GM23338 (cell line): Measurements from ENCODE around the gene ARL2BP. TPM values are rescaled to one million over a fixed set of nuclear protein-coding genes. Genes with fewer than 3 reads are reported as not detected.

ENCODE experiments used
- ATAC-seq: fragments of 200-7000 bp; cut with Tn5 transposase; 3 replicates; pipeline ENCODE4 v1.9.1; 2020
- DNase-seq: peaks from one replicate; pipeline ENCODE4 v3.0.0-alpha.2; 2015; ENCODE audit warnings: low spot score
- H2AFZ ChIP-seq: fragments of 200-600 bp; sonication (generic); 2 replicates; pipeline ENCODE4 v1.8.0; 2016; ENCODE audit warnings: antibody characterized with exemption, mild to moderate bottlenecking, moderate library complexity
- H3F3A ChIP-seq: fragments of 200-600 bp; sonication (generic); replicated peaks from 2 replicates; pipeline ENCODE4 v1.8.0; 2017; ENCODE audit warnings: antibody characterized with exemption, mixed run types, low read depth
- H3K27ac ChIP-seq: fragments of 200-600 bp; sonication (generic); 2 replicates; pipeline ENCODE4 v1.6.1; 2016; ENCODE audit warnings: low read depth
- H3K27me3 ChIP-seq: fragments of 200-600 bp; sonication (generic); 2 replicates; pipeline ENCODE4 v1.8.0; 2016; ENCODE audit warnings: mild to moderate bottlenecking, mixed run types, moderate library complexity; ENCODE audit not compliant: insufficient read depth
- H3K36me3 ChIP-seq: fragments of 200-600 bp; sonication (generic); 2 replicates; pipeline ENCODE4 v1.8.0; 2016; ENCODE audit warnings: mild to moderate bottlenecking; ENCODE audit not compliant: insufficient read depth
- H3K4me1 ChIP-seq: fragments of 200-600 bp; sonication (generic); 2 replicates; pipeline ENCODE4 v1.8.0; 2016; ENCODE audit warnings: mild to moderate bottlenecking, moderate library complexity; ENCODE audit not compliant: insufficient read depth
- H3K4me2 ChIP-seq: fragments of 200-600 bp; sonication (generic); 2 replicates; pipeline ENCODE4 v1.7.1; 2017; ENCODE audit warnings: mixed run types
- H3K4me3 ChIP-seq: fragments of 200-600 bp; sonication (generic); 2 replicates; pipeline ENCODE4 v1.6.1; 2016; ENCODE audit warnings: mixed run types
- H3K79me2 ChIP-seq: fragments of 200-600 bp; sonication (generic); replicated peaks from 2 replicates; pipeline ENCODE4 v1.8.0; 2017; ENCODE audit warnings: mild to moderate bottlenecking; ENCODE audit not compliant: insufficient read depth
- H3K9me2 ChIP-seq: fragments of 200-600 bp; sonication (generic); 2 replicates; pipeline ENCODE4 v1.8.0; 2017; ENCODE audit not compliant: insufficient read depth
- H4K20me1 ChIP-seq: fragments of 200-600 bp; sonication (generic); replicated peaks from 2 replicates; pipeline ENCODE4 v1.8.0; 2017; ENCODE audit warnings: mild to moderate bottlenecking; ENCODE audit not compliant: insufficient read depth
- H3K27ac Mint-ChIP-seq: 2 replicates; pipeline ENCODE4 v1.8.0; 2020; ENCODE audit warnings: inconsistent platforms, mild to moderate bottlenecking, moderate library complexity, mixed read lengths
- H3K27me3 Mint-ChIP-seq: 3 replicates; pipeline ENCODE4 v1.8.0; 2022; ENCODE audit warnings: low read depth, mild to moderate bottlenecking, moderate library complexity, mixed read lengths, inconsistent platforms; ENCODE audit not compliant: insufficient read depth, poor library complexity
- H3K36me3 Mint-ChIP-seq: 3 replicates; pipeline ENCODE4 v1.8.0; 2021; ENCODE audit warnings: low read depth, mild to moderate bottlenecking, inconsistent platforms, moderate library complexity, mixed read lengths
- H3K4me1 Mint-ChIP-seq: 3 replicates; pipeline ENCODE4 v1.8.0; 2020; ENCODE audit warnings: mild to moderate bottlenecking, inconsistent platforms, mixed read lengths
- H3K4me3 Mint-ChIP-seq: 3 replicates; pipeline ENCODE4 v1.8.0; 2021; ENCODE audit warnings: moderate library complexity, mild to moderate bottlenecking, inconsistent platforms, mixed read lengths
- H3K9me3 Mint-ChIP-seq: 3 replicates; pipeline ENCODE4 v1.8.0; 2020; ENCODE audit warnings: moderate library complexity, mild to moderate bottlenecking, inconsistent platforms, mixed read lengths
- CREB1 ChIP-seq: fragments of 250-450 bp; sonication (Bioruptor Pico); IDR thresholded peaks from 2 replicates; pipeline ENCODE4 v1.5.0; 2020; ENCODE audit warnings: low read depth, mild to moderate bottlenecking, moderate library complexity
- EZH2 ChIP-seq: fragments of 200-600 bp; sonication (generic); IDR thresholded peaks from one replicate; pipeline ENCODE4 v1.8.0; 2017; ENCODE audit warnings: antibody characterized with exemption, mild to moderate bottlenecking, low read depth; ENCODE audit not compliant: unreplicated experiment
- EZH2phosphoT487 ChIP-seq: fragments of 200-600 bp; sonication (generic); IDR thresholded peaks from one replicate; pipeline ENCODE4 v1.8.1; 2018; ENCODE audit warnings: antibody characterized with exemption; ENCODE audit not compliant: unreplicated experiment
- JUNB ChIP-seq: IDR thresholded peaks from one replicate; pipeline ENCODE4 v1.6.1; 2016; ENCODE audit warnings: antibody characterized with exemption; ENCODE audit not compliant: unreplicated experiment
- NANOG ChIP-seq: IDR thresholded peaks from 2 replicates; pipeline ENCODE4 v1.6.1; 2016; ENCODE audit warnings: antibody characterized with exemption, borderline replicate concordance
- POLR2AphosphoS5 ChIP-seq: IDR thresholded peaks from 2 replicates; pipeline ENCODE4 v1.6.1; 2016; ENCODE audit warnings: antibody characterized with exemption, low read depth
- STAT1 ChIP-seq: IDR thresholded peaks from one replicate; pipeline ENCODE4 v1.6.1; 2016; ENCODE audit warnings: antibody characterized with exemption; ENCODE audit not compliant: unreplicated experiment
- ZNF114 ChIP-seq: fragments of 250-450 bp; sonication (Bioruptor Pico); IDR thresholded peaks from 2 replicates; pipeline ENCODE4 v1.5.0; 2020; ENCODE audit warnings: mild to moderate bottlenecking, moderate library complexity
- ZNF331 ChIP-seq: fragments of 250-450 bp; sonication (Bioruptor Pico); IDR thresholded peaks from 2 replicates; pipeline ENCODE4 v1.5.0; 2020; ENCODE audit warnings: low read depth, mild to moderate bottlenecking, moderate library complexity
- polyA plus RNA-seq: library from polyadenylated mRNA; unstranded; fragments of >200 nt; fragmentation: Nextera tagmentation; extraction: Ambion mirVana; gene quantifications from 2 replicates; pipeline ENCODE4 v1.2.1, GENCODE V29; 2016
- total RNA-seq: library from RNA; depleted of rRNA; stranded (reverse); fragments of >200 nt; shearing (Covaris generic); gene quantifications from 2 replicates; pipeline ENCODE4 v1.2.3, GENCODE V29; 2014
- TF ChIP-seq, protein P1 (sequence below), 2 experiments: fragments of 200-600 bp in 1 of 2; sonication (generic) in 1 of 2; conservative IDR thresholded peaks; 2 replicates each; pipeline versions ENCODE4 v1.5.1 to v1.6.1; 2016 to 2017; ENCODE audit warnings: antibody characterized with exemption in 2 of 2, low read depth in 2 of 2, mild to moderate bottlenecking in 2 of 2, moderate library complexity in 1 of 2
- TF ChIP-seq, protein P2 (sequence below): IDR thresholded peaks from 2 replicates; pipeline ENCODE4 v1.6.1; 2016; ENCODE audit warnings: antibody characterized with exemption
- TF ChIP-seq, protein P3 (sequence below): IDR thresholded peaks from one replicate; pipeline ENCODE4 v1.6.1; 2018; ENCODE audit warnings: antibody characterized with exemption; ENCODE audit not compliant: unreplicated experiment
- TF ChIP-seq, protein P4 (sequence below): fragments of 250-450 bp; sonication (Bioruptor Pico); IDR thresholded peaks from 2 replicates; pipeline ENCODE4 v1.5.0; 2020; ENCODE audit warnings: mild to moderate bottlenecking, moderate library complexity

Gene ARL2BP
- total and polyA plus RNA-seq, 2 experiments from 2014 or later = 10.3 to 13.4 TPM

DNA sequence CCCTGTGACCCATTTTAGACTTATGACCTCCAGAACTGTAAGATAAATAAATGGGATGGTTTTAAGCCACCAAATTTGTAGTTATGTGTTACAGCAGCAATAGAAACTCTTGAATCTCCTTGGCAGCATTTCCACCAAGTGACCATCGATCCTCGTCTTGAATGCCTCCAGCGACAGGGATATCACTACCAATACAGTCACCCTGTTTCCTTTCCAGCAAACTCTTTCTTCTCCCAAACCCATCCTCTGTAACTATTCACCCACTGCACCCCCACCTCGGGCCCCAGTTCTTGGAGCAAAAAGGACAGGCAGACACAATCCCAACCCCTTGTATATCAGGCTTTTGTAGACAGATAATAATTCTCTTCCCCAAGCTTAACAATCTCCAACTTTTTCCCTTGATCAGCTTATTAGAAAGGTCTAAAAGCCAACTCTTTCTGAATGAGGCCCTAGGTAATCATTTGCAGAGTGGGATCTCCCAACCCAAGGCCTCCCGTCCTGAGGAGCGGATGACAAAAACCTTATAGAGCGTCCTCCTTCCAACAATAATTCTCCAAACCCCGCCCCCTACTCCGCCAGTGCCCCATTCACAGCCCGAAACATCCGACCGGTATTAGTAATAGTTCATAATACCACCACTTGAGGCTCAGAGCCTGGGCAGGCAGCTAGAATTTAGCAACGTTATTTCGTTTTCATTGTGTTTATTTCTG lies 54.1 kb downstream of the ARL2BP start:
- H3K9me2 ChIP-seq = no peaks in the 10 kb centered on the region
- H3K27ac Mint-ChIP-seq = no peak overlapping the region
- H3K4me2 ChIP-seq = peak overlapping the region; percentile 82
- no peaks in the 10 kb centered on the region; the same call in 1 of the 2 replicates for H4K20me1 ChIP-seq
- TF ChIP-seq NANOG (no peak), ZNF331 (CRISPR knock-in tag) (no peak), EZH2 (no peak), JUNB (no peak), POLR2AphosphoS5 (no peak), STAT1 (no peak), EZH2phosphoT487 (no peak), CREB1 (CRISPR knock-in tag) (no peak), ZNF114 (CRISPR knock-in tag) (no peak)
- TF ChIP-seq, protein P1, sequence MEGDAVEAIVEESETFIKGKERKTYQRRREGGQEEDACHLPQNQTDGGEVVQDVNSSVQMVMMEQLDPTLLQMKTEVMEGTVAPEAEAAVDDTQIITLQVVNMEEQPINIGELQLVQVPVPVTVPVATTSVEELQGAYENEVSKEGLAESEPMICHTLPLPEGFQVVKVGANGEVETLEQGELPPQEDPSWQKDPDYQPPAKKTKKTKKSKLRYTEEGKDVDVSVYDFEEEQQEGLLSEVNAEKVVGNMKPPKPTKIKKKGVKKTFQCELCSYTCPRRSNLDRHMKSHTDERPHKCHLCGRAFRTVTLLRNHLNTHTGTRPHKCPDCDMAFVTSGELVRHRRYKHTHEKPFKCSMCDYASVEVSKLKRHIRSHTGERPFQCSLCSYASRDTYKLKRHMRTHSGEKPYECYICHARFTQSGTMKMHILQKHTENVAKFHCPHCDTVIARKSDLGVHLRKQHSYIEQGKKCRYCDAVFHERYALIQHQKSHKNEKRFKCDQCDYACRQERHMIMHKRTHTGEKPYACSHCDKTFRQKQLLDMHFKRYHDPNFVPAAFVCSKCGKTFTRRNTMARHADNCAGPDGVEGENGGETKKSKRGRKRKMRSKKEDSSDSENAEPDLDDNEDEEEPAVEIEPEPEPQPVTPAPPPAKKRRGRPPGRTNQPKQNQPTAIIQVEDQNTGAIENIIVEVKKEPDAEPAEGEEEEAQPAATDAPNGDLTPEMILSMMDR (conservative IDR thresholded peaks at IDR 0.05; ENCODE audit: low read depth in 2 of 2) = no peak
- TF ChIP-seq, protein P2, sequence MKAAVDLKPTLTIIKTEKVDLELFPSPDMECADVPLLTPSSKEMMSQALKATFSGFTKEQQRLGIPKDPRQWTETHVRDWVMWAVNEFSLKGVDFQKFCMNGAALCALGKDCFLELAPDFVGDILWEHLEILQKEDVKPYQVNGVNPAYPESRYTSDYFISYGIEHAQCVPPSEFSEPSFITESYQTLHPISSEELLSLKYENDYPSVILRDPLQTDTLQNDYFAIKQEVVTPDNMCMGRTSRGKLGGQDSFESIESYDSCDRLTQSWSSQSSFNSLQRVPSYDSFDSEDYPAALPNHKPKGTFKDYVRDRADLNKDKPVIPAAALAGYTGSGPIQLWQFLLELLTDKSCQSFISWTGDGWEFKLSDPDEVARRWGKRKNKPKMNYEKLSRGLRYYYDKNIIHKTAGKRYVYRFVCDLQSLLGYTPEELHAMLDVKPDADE = no peak
- TF ChIP-seq, protein P3, sequence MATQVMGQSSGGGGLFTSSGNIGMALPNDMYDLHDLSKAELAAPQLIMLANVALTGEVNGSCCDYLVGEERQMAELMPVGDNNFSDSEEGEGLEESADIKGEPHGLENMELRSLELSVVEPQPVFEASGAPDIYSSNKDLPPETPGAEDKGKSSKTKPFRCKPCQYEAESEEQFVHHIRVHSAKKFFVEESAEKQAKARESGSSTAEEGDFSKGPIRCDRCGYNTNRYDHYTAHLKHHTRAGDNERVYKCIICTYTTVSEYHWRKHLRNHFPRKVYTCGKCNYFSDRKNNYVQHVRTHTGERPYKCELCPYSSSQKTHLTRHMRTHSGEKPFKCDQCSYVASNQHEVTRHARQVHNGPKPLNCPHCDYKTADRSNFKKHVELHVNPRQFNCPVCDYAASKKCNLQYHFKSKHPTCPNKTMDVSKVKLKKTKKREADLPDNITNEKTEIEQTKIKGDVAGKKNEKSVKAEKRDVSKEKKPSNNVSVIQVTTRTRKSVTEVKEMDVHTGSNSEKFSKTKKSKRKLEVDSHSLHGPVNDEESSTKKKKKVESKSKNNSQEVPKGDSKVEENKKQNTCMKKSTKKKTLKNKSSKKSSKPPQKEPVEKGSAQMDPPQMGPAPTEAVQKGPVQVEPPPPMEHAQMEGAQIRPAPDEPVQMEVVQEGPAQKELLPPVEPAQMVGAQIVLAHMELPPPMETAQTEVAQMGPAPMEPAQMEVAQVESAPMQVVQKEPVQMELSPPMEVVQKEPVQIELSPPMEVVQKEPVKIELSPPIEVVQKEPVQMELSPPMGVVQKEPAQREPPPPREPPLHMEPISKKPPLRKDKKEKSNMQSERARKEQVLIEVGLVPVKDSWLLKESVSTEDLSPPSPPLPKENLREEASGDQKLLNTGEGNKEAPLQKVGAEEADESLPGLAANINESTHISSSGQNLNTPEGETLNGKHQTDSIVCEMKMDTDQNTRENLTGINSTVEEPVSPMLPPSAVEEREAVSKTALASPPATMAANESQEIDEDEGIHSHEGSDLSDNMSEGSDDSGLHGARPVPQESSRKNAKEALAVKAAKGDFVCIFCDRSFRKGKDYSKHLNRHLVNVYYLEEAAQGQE = no peak
- TF ChIP-seq, protein P4, sequence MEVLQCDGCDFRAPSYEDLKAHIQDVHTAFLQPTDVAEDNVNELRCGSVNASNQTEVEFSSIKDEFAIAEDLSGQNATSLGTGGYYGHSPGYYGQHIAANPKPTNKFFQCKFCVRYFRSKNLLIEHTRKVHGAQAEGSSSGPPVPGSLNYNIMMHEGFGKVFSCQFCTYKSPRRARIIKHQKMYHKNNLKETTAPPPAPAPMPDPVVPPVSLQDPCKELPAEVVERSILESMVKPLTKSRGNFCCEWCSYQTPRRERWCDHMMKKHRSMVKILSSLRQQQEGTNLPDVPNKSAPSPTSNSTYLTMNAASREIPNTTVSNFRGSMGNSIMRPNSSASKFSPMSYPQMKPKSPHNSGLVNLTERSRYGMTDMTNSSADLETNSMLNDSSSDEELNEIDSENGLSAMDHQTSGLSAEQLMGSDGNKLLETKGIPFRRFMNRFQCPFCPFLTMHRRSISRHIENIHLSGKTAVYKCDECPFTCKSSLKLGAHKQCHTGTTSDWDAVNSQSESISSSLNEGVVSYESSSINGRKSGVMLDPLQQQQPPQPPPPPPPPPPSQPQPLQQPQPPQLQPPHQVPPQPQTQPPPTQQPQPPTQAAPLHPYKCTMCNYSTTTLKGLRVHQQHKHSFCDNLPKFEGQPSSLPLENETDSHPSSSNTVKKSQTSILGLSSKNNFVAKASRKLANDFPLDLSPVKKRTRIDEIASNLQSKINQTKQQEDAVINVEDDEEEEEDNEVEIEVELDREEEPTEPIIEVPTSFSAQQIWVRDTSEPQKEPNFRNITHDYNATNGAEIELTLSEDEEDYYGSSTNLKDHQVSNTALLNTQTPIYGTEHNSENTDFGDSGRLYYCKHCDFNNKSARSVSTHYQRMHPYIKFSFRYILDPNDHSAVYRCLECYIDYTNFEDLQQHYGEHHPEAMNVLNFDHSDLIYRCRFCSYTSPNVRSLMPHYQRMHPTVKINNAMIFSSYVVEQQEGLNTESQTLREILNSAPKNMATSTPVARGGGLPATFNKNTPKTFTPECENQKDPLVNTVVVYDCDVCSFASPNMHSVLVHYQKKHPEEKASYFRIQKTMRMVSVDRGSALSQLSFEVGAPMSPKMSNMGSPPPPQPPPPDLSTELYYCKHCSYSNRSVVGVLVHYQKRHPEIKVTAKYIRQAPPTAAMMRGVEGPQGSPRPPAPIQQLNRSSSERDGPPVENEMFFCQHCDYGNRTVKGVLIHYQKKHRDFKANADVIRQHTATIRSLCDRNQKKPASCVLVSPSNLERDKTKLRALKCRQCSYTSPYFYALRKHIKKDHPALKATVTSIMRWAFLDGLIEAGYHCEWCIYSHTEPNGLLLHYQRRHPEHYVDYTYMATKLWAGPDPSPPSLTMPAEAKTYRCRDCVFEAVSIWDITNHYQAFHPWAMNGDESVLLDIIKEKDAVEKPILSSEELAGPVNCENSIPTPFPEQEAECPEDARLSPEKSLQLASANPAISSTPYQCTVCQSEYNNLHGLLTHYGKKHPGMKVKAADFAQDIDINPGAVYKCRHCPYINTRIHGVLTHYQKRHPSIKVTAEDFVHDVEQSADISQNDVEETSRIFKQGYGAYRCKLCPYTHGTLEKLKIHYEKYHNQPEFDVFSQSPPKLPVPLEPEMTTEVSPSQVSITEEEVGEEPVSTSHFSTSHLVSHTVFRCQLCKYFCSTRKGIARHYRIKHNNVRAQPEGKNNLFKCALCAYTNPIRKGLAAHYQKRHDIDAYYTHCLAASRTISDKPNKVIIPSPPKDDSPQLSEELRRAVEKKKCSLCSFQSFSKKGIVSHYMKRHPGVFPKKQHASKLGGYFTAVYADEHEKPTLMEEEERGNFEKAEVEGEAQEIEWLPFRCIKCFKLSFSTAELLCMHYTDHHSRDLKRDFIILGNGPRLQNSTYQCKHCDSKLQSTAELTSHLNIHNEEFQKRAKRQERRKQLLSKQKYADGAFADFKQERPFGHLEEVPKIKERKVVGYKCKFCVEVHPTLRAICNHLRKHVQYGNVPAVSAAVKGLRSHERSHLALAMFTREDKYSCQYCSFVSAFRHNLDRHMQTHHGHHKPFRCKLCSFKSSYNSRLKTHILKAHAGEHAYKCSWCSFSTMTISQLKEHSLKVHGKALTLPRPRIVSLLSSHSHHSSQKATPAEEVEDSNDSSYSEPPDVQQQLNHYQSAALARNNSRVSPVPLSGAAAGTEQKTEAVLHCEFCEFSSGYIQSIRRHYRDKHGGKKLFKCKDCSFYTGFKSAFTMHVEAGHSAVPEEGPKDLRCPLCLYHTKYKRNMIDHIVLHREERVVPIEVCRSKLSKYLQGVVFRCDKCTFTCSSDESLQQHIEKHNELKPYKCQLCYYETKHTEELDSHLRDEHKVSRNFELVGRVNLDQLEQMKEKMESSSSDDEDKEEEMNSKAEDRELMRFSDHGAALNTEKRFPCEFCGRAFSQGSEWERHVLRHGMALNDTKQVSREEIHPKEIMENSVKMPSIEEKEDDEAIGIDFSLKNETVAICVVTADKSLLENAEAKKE = no peak
- no peak overlapping the region for H3K27ac ChIP-seq
- peak overlapping the region; percentile 99 for H2AFZ ChIP-seq
- peak overlapping the region; percentile 56 for H3K4me3 ChIP-seq
- H3K79me2 ChIP-seq = no peaks in the 10 kb centered on the region
- peaks cover 6% of the 10 kb centered on the region for H3K4me1 Mint-ChIP-seq
- peak; percentile 79 for DNase-seq
- peaks cover 6% of the 10 kb centered on the region; the same call in 1 of the 2 replicates for H3K4me1 ChIP-seq
- peaks cover 7% of the 10 kb centered on the region for H3K27me3 Mint-ChIP-seq
- no peaks in the 10 kb centered on the region for H3K36me3 ChIP-seq
- no peaks in the 10 kb centered on the region for H3K27me3 ChIP-seq
- no peaks in the 10 kb centered on the region; the same call in 1 of the 2 replicates for H3F3A ChIP-seq
- H3K36me3 Mint-ChIP-seq = no peaks in the 10 kb centered on the region
- ATAC-seq = peak; percentile 14
- no peaks in the 10 kb centered on the region for H3K9me3 Mint-ChIP-seq
- no peak overlapping the region for H3K4me3 Mint-ChIP-seq
